NCI-H69 (cell line): Measurements from ENCODE around the gene CAMK2N1.

Experiments
- DNase-seq: peaks from one replicate; lab custom pipeline; 2025; lab: John Stamatoyannopoulos, UW

CAMK2N1 gene

DNA sequence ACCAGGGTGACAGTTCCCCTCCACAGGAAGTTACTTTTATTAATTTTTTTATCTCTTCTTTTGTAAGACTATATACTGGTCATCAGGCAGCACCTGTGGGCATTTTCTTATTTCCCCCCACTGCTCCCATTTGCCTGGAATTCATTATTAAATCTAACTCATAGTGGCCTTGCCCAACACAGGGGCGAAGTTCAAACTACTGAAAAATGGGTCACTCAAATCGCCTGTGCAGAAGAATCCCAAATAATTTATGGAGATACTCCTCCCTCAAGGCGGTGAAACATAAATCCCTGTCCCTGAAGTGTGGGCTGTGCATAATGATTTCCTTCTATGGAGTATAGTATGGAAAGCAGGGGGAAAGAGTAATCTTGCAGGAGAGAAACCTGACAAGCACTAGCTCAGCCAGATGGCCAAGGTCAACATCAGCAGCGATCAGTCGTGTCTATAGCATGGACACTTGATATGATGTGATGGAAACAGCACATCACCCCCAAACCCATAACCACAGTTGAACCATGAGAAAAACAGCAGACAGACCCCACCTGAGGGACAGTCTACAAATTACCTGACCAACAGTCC is 7.9 kb downstream of the CAMK2N1 start:
- DNase-seq = no peak

DNA sequence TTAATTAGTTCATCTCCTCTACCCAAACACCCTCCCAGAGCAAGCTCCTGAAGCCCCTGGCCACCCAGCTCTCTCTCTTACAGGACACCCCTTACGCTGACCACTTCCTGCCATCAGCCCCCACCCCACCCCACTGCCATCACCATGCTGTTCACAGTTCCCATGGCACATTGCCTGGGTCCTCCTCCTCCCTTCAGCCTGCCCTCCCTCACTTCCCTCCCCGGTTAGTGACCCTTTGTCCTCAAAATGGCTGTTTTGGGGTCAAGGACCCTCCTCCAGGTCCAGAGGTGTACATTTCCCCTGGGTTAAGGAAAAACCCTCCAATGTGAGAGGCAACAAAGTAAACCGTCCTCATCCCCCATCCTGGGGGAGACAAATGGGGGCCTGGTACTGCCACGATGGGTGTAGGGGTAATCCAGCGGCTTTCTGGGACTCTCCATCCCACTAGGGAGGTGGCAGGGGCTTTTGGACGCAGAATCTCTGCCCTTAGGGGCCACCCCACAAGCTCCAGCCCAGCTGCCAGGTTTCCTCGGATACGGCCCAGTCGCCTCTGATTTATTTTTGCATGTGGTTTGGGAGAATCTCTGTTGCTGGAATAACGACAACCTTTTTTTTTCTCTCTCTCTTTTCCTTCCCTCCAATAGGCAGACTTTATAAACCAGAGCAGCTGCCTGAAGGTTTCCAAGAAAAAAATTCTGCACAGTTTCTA is 8.5 kb downstream of the CAMK2N1 start:
- DNase-seq = no peak

GRCh38 chr1:20476265-20477038 is 9.6 kb downstream of the CAMK2N1 start:
- DNase-seq = peak; percentile 86

- DNase-seq = no peak
These were observed 11.0 kb downstream of the CAMK2N1 start for GRCh38 chr1:20474996-20475395.

DNA sequence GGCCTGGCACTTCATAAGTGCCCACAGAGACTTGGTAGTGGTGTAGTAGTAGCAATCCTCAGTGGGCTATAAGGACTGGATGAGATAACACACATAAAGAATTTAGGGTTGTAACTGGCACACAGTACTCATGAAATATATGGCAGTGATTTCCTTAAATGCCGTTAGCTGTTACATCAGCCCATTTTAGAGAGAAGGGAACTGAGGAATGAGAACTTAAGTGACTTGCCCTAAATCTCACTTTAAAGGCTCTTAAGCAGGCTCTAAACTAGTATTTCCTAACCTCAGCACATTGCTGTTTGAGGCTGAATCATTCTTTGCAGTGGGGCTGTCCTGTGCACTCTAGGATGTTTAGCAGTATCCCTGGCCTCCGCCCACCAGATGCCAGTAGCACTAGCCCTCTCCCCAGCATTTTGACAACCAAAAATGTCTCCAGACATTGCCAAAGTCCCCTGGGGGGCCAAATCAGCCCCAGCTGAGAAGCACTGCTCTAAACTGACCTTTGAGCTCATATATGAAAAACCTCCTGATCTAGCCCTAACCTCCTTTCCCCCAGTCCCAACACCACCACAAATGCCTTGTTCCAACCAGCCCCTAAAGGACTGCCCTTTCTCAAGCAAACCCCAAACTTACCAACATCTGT is 11.6 kb downstream of the CAMK2N1 start:
- no peak for DNase-seq

- no peak for DNase-seq
These were observed 12.1 kb downstream of the CAMK2N1 start for GRCh38 chr1:20473894-20474293.

- DNase-seq = no peak
These were observed 12.9 kb downstream of the CAMK2N1 start for GRCh38 chr1:20472860-20473711.

DNA sequence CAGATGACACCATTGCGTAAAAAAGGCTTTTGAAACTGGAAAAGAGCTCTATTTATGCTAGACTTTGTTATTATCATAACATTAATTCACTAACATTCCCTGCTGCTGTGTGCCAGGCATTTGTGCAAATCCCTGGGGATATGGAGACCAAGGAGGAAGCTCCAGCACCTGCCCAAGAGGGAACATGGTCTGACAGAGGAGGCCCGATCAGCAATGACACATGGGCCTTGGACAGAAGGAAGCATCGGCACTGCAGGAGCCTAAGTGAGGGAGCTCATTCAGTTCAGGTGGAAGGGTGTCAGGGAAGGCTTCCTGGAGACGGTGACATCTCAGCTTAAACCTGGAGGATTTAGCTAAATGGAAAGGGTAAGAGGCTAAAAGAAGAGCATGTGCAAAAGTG is 13.9 kb downstream of the CAMK2N1 start:
- no peak for DNase-seq

DNA sequence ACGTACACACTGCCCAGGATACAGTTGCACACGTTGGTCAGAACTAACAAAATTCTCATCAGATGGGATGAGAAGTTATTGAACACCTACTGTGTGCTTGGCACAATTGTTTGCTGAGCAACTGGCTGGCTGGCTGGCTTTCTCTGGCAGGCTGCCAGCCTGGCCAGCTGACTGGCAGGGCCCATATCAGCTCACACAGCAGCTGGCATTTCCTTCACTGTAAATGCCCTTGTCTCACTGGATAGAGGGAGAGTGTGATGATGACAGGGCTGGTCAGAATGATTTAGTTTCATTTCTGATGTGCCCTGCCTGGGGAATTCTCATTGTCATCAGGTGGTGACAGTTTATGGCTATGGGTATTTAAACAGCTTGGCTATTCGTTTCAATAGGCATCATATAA is 15.8 kb downstream of the CAMK2N1 start:
- peak; percentile 66 for DNase-seq

DNA sequence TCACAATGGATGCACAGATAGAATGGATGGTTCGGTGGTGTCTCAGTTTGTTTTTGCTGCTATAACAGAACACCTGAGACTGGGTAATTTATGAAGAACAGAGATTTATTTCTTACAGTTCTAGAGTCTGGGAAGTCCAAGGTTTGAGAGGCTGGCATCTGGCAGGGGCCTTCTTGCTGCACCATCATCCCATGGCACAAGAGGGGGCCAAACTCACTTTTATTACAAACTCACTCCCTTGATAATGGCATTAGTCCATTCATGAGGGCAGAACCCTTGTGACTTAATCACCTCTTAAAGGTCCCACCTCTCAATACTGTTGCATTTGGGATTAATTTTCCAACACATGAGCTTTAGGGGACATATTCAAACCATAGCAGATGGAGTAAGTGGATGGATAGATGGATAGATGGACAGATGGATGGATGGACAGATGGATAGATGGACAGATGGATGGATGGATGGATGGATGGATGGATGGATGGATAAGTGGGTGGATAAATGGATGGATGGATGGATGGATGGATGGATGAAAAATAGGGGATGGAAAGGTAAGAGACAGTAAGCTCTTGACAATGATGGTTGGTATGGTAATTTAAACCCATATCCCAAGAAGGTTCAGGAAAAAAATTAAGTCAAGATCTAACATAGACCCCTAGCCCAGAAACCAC is 16.5 kb downstream of the CAMK2N1 start:
- no peak for DNase-seq

DNA sequence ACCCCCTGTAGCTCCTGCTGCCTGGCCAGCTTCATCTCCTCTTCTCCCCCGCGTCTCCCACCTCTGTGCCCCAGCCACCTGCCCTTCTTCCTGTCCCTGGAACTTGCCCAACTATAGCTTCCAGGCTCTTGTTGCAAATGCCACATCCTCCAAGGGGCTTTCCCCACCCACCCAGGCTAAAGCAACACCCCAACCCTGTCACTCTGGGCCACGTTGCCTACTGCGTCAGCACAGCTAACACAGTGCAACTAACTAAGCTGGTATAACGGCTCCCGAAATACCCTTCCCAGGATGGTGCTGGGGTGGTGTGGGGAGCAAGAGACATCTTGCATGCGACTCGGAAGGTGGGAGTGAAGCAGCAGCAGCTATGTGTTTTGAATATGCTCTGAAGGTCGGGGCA is 19.7 kb downstream of the CAMK2N1 start:
- DNase-seq = no peak

DNA sequence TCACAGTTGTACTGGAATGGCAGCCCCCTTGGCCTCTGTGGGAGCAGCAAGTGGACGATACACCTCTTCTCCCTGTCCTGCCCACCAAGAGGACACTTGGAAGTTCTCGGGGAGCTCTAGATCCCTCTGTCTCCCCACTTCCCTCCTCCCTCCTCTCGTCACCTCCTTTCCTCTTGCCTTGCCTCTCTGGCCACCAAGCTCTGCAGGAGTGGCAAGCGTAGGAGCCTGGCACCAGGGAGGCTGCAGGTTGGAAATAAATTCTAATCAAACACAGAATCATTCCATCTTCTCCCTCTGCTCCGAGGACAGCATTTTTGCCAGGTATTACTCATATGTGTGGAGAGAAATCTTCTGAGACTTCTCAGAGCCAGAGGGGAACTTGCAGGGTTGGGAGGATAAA is 20.8 kb downstream of the CAMK2N1 start:
- no peak for DNase-seq

DNA sequence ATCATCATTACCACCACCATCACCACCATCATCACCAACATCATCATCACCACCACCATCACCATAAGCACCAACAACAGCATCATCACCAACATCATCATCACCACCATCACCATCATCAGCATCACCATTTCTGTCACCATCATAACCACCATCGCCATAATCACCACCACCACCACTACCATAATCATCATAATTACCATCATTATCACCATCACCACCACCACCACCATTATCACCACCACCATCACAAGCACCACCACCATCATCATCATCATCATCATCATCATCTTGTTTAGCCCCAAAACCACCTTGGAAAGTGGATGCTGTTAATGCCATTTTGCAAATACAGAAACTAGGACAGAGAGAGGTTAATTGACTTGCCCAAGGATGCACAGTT is 22.5 kb downstream of the CAMK2N1 start:
- no peak for DNase-seq

DNA sequence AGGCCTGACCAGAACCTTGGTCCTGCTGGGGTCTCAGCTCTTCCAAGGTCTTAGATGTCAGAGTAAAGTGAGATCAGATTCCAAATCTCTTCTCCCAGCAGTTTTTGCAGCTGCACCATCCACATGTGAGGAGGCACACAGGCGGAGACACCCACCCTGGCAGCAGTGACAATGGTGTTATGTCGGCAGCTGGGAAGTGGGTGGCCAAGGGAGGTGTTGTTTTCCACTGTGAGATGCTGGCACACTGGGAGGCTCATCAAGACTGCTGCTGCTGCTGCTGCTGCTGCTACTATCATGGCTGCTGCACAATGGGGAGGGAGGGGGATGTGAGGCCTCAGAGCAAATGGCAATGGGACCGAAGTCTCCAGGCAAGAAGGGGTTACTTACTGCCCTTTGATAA is 23.6 kb downstream of the CAMK2N1 start:
- no peak for DNase-seq

GRCh38 chr1:20458717-20459116 is 27.3 kb downstream of the CAMK2N1 start:
- DNase-seq = no peak

DNA sequence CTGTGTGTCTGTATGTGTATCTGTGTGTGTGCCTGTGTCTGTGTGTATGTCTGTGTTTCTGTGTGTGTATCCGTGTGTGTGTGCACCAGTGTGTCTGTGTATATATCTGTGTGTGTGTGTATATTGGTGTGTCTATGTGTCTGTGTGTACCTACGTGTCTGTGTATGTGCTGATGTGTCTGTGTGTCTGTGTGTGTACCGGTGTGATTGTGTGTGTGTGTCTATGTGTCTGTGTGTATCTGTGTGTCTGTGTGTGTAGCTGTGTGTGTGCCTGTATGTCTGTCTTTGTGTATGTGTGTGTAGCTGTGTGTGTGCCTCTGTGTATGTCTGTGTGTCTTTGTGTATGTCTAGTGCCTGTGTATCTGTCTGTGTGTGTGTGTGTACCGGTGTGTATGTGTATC is 32.0 kb downstream of the CAMK2N1 start:
- DNase-seq = no peak

GRCh38 chr1:20449735-20450311 is 36.2 kb downstream of the CAMK2N1 start:
- no peak for DNase-seq

- peak; percentile 5 for DNase-seq
These were observed 37.3 kb downstream of the CAMK2N1 start for GRCh38 chr1:20448671-20449071.

DNA sequence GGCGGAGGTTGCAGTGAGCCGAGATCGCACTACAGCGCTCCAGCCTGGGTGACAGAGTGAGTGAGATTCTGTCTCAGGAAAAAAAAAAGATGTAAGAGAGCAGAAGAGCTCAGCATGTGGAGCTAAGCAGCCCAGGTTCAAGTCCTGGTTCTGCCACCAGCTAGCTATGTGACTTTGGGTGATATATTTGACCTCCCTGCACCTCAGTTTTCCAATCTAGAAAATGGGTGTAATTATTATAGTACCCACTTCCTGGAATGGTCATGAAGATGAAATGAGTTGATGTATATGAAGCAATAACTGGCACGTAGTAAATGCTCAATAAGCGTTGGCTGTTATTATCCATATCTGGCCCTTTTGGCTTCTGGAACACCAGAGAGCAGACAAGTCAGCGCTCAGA is 38.2 kb downstream of the CAMK2N1 start:
- no peak for DNase-seq

DNA sequence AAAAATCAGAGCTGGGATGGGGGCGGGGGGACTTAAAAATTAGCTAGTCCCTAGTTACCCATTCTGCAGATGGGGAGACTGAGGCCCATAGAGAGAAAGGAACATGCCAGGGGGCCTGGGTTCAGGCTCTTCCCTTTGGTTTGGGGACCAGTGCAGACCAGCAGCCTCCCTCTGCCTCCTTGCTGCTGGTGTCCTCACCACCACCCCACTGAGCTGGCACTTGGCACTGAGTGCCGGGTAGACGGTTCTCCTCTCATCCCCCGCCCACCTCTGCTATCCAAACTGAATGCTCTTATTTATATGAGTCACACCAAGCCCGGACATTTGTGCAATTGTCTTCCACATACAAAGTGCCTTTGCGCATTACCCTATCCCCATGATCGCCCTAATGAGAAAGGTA is 39.2 kb downstream of the CAMK2N1 start:
- no peak for DNase-seq

DNA sequence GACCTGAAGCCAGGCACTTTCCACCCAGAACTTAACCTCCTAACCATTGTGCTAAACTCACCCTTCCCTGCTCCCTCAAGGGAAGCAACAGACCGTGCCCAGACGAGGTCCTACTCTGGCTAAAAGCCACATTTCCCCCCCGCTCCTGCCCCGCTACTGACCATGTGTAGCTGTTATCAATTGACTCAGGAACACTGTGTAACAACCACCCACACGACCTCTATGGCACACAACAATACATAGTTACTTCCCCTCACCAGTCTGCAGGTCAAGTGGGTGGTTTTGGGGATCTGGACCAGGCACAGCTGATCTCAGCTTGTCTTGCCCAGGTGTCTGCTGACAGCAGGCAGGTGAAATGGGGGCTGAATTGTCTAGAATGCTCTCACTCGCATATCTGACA is 40.1 kb downstream of the CAMK2N1 start:
- DNase-seq = no peak
